Stimulated activated naive CD8-positive, alpha-beta T cell treated with anti-CD3 and anti-CD28 coated beads, Interleukin-15, amount 100 ng/mL, for 72 hours (primary cell): ENCODE data around the gene SMTNL2.
"Not testable (repeated sequence)": the region's sequence is repeated elsewhere in the genome, so short reads cannot be mapped to it uniquely, and the experiment has no call there.

Experiments
- ATAC-seq: fragments of 150-1000 bp; cut with Tn5 transposase; 2 replicates; pipeline ENCODE4 v1.10.0; 2021; ENCODE audit warnings: mild to moderate bottlenecking, moderate library complexity
- DNase-seq, 2 donors: peaks; one replicate each; pipeline ENCODE4 v3.0.0; 2021 to 2022
- H3K27ac Mint-ChIP-seq, 2 donors: one replicate each; pipeline ENCODE4 v1.8.0; 2022; ENCODE audit warnings: mild to moderate bottlenecking in 2 of 2, mixed read lengths in 2 of 2, moderate library complexity in 2 of 2
- H3K27me3 Mint-ChIP-seq: one replicate; pipeline ENCODE4 v1.8.0; 2022; ENCODE audit warnings: mixed read lengths
- H3K4me1 Mint-ChIP-seq: one replicate; pipeline ENCODE4 v1.8.0; 2022; ENCODE audit warnings: mild to moderate bottlenecking, mixed read lengths
- H3K4me3 Mint-ChIP-seq, 2 donors: one replicate each; pipeline ENCODE4 v1.8.0; 2022; ENCODE audit warnings: mild to moderate bottlenecking in 2 of 2, mixed read lengths in 2 of 2, moderate library complexity in 1 of 2
- H3K9me3 Mint-ChIP-seq, 2 donors: one replicate each; pipeline ENCODE4 v1.8.0; 2022; ENCODE audit warnings: mixed read lengths in 2 of 2

The SMTNL2 gene

DNA sequence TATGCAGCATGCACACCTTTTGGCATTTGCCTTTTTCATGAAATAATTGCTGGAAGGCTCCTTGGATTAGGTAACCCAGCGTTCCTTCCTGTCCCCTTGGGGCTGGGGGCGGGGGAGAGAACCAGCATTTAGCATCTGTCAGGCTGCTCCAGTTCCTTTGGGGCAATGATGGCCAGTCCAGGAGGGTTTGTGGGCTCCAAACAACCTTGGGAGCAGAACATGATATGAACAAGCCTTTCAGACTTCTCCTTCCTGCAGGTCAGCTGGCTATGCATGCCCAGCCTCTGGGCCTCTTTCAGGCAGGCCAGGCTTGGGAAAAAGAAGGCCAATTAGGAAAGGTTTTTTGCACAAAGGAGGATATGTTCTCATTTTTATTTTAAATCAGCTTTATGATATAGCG, 1.1 kb upstream of the SMTNL2 start:
- Mint-ChIP-seq H3K27me3 (peaks cover 76% of the 10 kb centered on the region), H3K27ac (no peak overlapping the region), H3K4me3 (no peak overlapping the region), H3K4me1 (peaks cover 8% of the 10 kb centered on the region), H3K9me3 (no peaks in the 10 kb centered on the region)
- DNase-seq (no peak), ATAC-seq (no peak)

DNA sequence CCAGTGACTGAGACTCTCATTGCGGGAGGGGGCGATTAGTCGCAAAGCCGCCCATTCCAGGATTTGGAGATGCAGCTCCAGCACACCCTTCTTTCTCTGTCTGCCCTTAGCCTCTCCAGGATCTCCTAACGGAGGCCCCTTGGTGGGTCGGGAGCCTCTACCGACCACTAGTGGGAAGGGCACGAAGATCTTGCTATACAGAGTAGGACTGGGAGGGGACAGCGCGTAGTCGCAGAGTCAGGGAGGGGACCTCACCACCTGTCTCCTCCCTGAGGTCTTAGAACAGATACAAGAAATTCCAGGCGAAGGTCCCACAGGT, 588 bp upstream of the SMTNL2 start:
- Mint-ChIP-seq H3K4me1 (peaks cover 11% of the 10 kb centered on the region), H3K9me3 (no peaks in the 10 kb centered on the region), H3K27ac (peak overlapping the region in 1 of 2 donors; percentile 30), H3K4me3 (peak overlapping the region; percentile 75 to 78), H3K27me3 (peaks cover 81% of the 10 kb centered on the region)
- DNase-seq (no peak), ATAC-seq (peak; percentile 57)

DNA sequence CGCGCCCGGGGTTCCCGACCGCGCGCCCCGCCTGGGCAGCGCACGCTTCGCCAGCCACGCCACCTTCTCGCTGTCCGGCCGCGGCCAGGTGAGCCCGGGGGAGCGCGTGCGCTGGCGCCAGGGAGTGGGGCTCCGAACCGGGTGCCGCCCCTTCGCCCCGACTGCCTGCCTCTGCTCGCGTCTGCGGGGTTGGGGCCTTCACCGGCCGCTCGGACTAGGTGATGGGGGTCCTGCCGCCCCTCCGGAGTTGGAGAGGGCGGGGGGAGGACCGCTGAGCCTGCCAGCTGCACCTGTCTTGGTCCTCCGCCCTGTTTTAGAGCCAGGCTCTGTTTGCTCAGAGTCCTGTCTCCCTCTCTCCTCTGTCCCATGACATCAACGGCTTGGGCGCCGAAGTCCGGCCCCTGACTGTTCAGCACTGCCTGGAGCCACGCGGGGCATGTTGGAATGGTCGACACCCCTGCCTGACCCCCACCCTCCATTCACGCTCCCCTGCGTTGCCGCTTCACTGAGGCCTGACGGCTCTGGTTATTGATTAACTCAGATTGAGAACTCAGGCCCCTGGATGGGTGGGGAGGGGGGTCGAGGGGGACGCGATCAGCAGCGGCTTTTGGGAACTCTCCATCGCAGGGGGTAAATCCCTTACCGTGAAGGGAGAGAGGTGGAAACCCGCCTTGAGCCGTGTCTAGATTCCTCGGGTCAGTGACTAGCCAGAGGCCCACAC, 748 bp downstream of the SMTNL2 start:
- peak; percentile 8 for ATAC-seq
- H3K4me1 Mint-ChIP-seq = peaks cover 11% of the 10 kb centered on the region

DNA sequence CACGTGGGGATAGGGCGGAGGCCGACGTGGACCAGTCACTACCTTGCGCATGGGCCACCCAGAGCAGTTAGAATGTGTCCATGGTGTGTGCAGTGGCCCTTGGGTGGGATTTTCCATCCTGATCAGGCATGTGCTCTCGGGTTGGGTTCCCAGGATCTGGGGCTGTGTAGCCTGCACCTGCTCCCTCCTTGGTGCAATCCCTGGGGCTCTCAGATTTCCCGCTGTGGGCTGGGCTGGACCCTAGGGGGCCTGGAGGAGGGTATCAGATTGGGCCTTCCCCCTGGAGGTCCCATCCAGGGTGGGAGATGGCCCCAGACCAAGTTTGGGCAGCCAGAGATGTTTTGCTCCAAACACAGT, 1.3 kb downstream of the SMTNL2 start:
- H3K9me3 Mint-ChIP-seq = no peaks in the 10 kb centered on the region
- H3K4me3 Mint-ChIP-seq = no peak overlapping the region

More for the DNA sequence above, 748 bp downstream of the SMTNL2 start:
- Mint-ChIP-seq H3K27ac (no peak overlapping the region), H3K9me3 (no peaks in the 10 kb centered on the region), H3K4me3 (peak overlapping the region in 1 of 2 donors; percentile 53), H3K27me3 (peaks cover 83% of the 10 kb centered on the region)
- DNase-seq = no peak

DNA sequence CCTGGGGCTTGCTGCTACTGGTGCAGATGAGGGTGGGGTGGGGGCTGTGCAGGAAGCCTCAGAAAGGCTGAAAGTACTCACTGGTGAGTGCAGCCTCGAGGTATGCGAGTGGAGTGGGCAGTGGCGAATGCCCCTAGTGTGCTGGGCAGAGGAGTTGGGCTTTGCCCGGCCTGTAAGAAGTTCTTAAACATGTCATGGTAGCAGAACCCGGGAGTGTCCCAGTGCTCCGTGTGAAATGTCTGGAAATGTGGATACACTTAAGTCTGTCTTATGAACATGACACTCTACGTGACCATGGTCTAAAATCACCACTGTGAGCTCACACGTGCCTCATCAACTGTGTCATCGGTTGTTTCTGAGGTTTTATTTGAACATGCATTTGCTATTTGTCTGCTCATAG, 1.7 kb downstream of the SMTNL2 start:
- no peak overlapping the region for H3K27ac Mint-ChIP-seq
- DNase-seq (no peak), ATAC-seq (no peak)
- peaks cover 85% of the 10 kb centered on the region for H3K27me3 Mint-ChIP-seq
- H3K9me3 Mint-ChIP-seq = no peaks in the 10 kb centered on the region
- peaks cover 11% of the 10 kb centered on the region for H3K4me1 Mint-ChIP-seq
- no peak overlapping the region for H3K4me3 Mint-ChIP-seq

More for the DNA sequence above, 1.3 kb downstream of the SMTNL2 start:
- H3K27ac Mint-ChIP-seq = no peak overlapping the region
- ATAC-seq = no peak
- peaks cover 84% of the 10 kb centered on the region for H3K27me3 Mint-ChIP-seq
- H3K4me1 Mint-ChIP-seq = peaks cover 11% of the 10 kb centered on the region
- DNase-seq = no peak

DNA sequence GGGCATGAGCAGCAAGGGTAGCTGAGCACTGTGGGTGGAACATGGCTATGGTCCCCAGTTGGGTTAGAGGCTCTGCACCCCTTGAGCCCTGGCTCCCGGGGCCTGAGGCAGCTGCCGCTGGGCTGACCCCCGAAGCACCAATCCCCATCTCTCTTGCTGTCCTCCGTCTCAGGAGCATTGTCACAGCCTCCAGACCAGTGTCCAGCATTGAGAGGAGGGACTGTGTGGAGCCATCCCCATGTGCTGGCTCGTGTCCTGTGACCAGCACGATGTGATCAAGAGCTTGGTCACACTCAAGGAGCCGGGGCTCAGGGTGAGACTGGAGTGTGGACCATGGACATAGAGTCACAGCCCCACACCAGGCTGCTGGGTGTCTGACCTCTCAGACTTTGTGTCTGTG, 2.9 kb downstream of the SMTNL2 start:
- peaks cover 74% of the 10 kb centered on the region for H3K27me3 Mint-ChIP-seq
- no peaks in the 10 kb centered on the region for H3K9me3 Mint-ChIP-seq
- no peak overlapping the region for H3K27ac Mint-ChIP-seq
- peaks cover 11% of the 10 kb centered on the region for H3K4me1 Mint-ChIP-seq
- ATAC-seq = no peak
- H3K4me3 Mint-ChIP-seq = no peak overlapping the region
- DNase-seq = no peak

DNA sequence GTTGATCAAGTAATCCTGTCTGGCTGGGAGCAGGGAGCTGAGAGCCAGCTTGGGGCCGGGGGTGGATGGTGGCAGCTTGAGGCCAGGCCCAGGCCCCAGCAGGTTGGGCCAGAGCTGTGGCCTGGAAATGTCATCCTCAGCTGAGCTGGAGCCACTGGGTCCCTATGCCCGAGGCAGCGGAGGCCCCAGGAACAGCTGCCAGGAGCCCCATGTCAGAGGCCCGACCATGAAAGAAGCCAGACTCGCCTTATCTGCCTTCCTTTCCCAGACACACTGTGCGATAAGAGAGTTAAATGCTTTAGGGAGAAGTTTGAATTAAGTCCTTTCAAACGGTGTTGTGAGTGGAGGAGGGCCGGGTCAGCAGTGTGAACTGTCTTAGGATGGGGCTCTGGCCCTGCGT, 3.5 kb downstream of the SMTNL2 start:
- Mint-ChIP-seq H3K27ac (no peak overlapping the region), H3K4me3 (no peak overlapping the region), H3K4me1 (peaks cover 11% of the 10 kb centered on the region), H3K27me3 (peaks cover 67% of the 10 kb centered on the region), H3K9me3 (no peaks in the 10 kb centered on the region)
- DNase-seq = no peak
- no peak for ATAC-seq

DNA sequence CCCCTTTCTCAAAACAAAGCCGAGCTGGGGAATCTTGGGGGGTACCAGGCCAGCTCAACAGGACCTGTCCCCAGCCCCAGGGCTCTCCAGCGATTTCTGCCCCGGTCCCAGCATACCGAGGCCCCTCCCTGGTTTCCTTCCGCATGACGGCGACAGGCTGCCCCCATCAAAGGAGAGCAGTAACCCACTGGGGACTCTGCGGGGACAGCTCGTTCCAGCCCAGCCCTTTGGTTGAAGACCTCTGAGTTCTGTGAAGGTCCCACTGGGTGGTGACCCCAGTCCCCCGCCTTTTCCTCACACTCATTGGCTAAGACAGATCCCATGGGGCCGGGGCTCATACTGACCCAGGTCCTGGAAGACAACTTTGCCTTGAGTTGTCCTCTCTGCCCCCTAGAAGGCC, 4.1 kb downstream of the SMTNL2 start:
- H3K9me3 Mint-ChIP-seq = no peaks in the 10 kb centered on the region
- no peak overlapping the region for H3K4me3 Mint-ChIP-seq
- peaks cover 11% of the 10 kb centered on the region for H3K4me1 Mint-ChIP-seq
- peaks cover 63% of the 10 kb centered on the region for H3K27me3 Mint-ChIP-seq
- no peak overlapping the region for H3K27ac Mint-ChIP-seq
- DNase-seq (no peak), ATAC-seq (no peak)

DNA sequence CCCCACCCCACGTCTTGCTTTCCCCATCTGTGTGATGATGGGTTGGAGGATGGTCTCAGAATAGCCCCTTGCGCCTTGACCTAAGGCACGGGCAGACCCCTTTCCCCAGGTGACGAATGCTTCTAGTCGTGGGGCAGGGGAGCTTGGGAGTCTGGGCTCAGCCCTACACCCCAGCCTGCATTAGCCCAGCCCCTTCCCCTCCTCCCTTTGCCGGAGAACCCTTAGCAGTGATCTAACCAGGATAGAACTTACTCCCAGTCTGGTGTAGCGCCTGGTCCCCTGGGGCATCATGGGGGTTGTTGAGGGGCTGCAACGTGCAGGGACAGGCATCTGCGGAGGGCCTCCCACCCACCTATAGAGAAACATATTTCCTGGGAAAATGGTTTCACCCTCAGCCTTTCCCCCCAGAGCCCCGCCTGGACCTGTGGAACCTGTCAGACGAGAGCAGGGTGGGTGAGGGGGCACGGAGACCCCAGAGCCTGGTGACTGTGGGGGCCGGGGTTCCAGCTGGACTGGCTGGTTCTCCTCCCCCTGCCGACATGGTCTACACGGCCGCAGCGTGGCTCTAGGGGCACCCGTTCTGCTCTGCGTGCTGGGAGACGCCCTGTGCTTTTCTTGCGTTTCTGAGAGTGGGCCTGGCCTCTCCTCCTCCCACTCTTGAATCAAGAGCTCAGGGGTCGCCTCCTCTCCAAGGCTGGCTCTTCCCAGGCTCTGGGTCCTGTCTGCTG, 4.7 kb downstream of the SMTNL2 start:
- H3K27me3 Mint-ChIP-seq = peaks cover 63% of the 10 kb centered on the region
- H3K4me1 Mint-ChIP-seq = peaks cover 5% of the 10 kb centered on the region
- no peak for ATAC-seq
- H3K27ac Mint-ChIP-seq = no peak overlapping the region
- DNase-seq = no peak
- H3K9me3 Mint-ChIP-seq = no peaks in the 10 kb centered on the region
- H3K4me3 Mint-ChIP-seq = no peak overlapping the region

DNA sequence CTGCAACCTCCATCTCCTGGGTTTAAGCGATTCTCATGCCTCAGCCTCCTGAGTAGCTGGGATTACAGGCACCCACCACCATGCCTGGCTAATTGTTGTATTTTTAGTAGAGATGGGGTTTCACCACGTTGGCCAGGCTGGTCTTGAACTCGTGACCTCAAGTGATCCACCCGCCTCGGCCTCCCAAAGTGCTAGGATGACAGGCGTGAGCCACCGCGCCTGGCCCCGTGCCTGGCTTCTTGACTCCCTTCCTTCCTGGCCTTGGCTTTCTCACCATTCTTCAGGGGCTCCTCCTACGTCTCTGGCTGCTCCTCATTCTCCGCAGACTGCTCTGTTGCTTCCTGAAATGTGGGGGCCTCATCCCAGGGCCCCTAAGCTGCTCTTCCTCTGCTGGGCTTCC, 5.7 kb downstream of the SMTNL2 start:
- not testable (repeated sequence) for ATAC-seq

DNA sequence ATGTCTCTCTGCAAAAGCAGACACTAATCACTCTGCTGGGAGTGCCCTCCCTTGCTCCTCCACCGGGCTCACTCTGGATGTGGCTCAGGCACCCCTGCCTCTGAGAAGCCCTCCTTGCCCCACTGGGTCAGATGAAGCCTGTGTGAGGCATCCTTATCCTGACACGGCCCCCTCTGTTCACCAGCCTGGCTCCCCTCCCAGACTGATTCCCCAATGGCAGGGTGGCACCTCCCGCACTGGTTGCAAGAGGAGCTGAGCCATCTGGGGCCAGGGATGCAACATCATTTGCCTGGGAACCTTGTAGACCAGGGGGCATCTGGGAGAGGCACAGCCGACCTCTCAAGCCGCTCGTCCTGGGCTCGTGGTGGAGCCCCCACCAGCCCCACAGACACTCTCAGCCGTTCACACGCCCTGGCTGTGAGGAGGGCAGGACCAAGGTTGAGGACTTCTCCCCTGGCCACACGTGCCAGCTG, 6.7 kb downstream of the SMTNL2 start:
- no peak for DNase-seq
- Mint-ChIP-seq H3K4me3 (no peak overlapping the region), H3K27ac (no peak overlapping the region), H3K27me3 (peaks cover 58% of the 10 kb centered on the region), H3K9me3 (no peaks in the 10 kb centered on the region), H3K4me1 (peaks cover 12% of the 10 kb centered on the region)
- no peak for ATAC-seq

More for the DNA sequence above, 5.7 kb downstream of the SMTNL2 start:
- not testable (repeated sequence) for H3K27ac Mint-ChIP-seq, H3K4me3 Mint-ChIP-seq, H3K9me3 Mint-ChIP-seq, H3K4me1 Mint-ChIP-seq, DNase-seq
- H3K27me3 Mint-ChIP-seq = peaks cover 63% of the 10 kb centered on the region

DNA sequence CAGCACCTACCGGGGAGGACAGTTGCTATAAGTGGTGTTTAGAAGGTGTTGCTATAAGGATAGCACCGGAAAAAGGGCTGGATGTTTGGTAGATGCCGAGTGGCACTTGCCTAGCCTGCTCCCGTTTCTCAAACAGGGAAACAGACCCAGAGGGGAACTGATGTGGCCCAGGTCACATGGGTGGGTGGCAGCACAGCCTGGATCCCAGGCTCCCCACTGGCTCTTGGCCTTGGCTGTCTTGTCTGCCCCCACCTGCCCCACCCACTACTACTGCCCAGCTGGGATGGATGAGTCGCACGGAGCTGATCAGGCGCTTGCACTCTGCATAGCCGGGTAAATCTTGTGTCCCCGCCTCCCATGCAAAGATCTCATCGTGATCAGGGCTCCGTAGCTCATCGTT, 7.2 kb downstream of the SMTNL2 start:
- DNase-seq = no peak
- no peak for ATAC-seq
- no peaks in the 10 kb centered on the region for H3K9me3 Mint-ChIP-seq
- no peak overlapping the region for H3K4me3 Mint-ChIP-seq
- H3K27me3 Mint-ChIP-seq = peaks cover 53% of the 10 kb centered on the region
- peaks cover 12% of the 10 kb centered on the region for H3K4me1 Mint-ChIP-seq
- H3K27ac Mint-ChIP-seq = no peak overlapping the region

DNA sequence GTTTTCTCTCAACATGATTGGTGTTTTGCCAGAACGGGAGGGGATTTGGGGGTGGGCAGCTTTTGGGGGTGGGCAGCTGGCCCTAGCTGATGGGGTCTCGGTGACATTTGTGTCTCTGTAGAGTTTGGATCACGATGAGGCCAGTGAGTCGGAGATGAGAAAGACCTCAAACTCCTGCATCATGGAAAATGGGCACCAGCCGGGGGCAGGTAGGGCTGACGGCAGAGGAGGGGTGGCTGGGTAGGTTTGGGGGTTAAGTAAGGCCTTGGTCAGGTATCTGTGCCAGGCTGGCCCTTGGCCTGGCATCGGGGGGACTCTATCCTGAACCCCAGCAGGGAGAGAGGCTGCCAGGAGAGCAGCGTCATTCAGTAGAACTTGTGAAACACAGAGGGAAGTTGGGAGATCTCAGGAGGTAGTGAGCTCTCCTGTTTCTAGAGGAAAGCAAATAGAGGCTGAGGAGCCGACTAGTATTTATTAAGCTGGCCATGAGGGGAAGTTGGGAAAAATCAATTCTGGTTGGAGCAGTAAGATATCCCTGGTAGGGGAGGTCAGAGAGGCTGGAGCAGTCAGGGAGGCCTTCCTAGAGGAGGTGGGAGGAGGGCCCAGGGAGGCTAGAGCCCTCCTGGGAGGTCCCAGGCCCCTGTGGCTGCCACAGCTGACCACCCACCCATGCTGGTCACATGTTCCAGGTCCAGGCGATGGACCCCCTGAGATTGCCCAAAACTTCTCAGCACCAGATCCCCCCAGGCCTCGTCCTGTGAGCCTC, 8.1 kb downstream of the SMTNL2 start:
- DNase-seq = no peak
- ATAC-seq = no peak
- Mint-ChIP-seq H3K4me1 (peaks cover 12% of the 10 kb centered on the region), H3K27ac (no peak overlapping the region), H3K9me3 (no peaks in the 10 kb centered on the region), H3K27me3 (peaks cover 51% of the 10 kb centered on the region), H3K4me3 (no peak overlapping the region)

DNA sequence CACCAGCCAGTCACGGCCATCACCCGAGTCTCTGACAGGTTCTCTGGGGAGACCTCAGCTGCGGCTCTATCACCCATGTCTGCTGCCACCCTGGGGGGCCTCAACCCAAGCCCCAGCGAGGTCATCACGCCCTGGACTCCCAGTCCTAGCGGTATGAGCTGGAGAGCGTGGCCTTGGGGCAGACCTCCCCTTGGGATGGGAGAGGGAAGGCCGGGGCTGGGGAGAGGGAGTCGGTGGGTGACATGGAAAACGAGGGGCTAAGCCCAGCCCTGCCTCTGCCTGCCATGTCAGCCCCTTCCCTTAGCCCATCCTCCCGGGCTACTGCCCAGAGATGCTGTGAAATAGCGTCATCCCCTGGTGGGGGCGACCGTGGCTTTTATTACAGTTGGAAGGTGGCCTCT, 8.7 kb downstream of the SMTNL2 start:
- Mint-ChIP-seq H3K9me3 (no peaks in the 10 kb centered on the region), H3K27ac (no peak overlapping the region), H3K4me3 (no peak overlapping the region), H3K27me3 (peaks cover 47% of the 10 kb centered on the region), H3K4me1 (peaks cover 12% of the 10 kb centered on the region)
- DNase-seq = no peak
- no peak for ATAC-seq

DNA sequence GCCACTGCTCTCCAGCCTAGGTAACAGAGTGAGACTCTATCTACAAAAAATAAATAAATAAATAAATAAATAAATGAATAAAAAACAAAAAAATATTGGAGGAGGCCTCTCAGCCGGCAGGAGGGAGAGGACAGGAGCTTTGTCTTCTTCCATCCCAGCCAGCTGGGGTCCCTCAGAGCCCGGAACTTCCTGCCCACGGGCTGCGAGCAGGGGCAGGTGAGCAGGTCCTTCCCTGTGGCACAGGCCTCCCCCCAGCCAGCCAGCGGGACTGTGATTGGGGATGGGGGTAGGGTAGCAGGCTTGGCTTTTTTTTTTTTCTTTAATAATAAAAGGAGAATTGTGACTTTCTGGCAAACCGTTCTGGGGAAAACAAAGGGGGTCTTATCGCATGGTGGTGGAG, 10.1 kb downstream of the SMTNL2 start:
- no peaks in the 10 kb centered on the region for H3K9me3 Mint-ChIP-seq
- no peak overlapping the region for H3K27ac Mint-ChIP-seq
- no peak for ATAC-seq
- peaks cover 44% of the 10 kb centered on the region for H3K27me3 Mint-ChIP-seq
- peaks cover 7% of the 10 kb centered on the region for H3K4me1 Mint-ChIP-seq
- DNase-seq = no peak
- H3K4me3 Mint-ChIP-seq = no peak overlapping the region
